Immature natural killer cell (primary cell): Measurements from ENCODE around the gene SLC1A1. TPM values are rescaled to one million over a fixed set of nuclear protein-coding genes. Genes with fewer than 3 reads are reported as not detected.

Experiments used
- DNase-seq, 3 donors: peaks; one replicate each; pipeline ENCODE4 v3.0.0; 2022; ENCODE audit warnings: mixed read lengths in 1 of 3
- H3K27ac Mint-ChIP-seq, 6 donors: one replicate each; pipeline ENCODE4 v1.8.0; 2020; ENCODE audit warnings: mixed read lengths in 6 of 6, mild to moderate bottlenecking in 5 of 6, inconsistent platforms in 4 of 6, moderate library complexity in 3 of 6
- H3K27me3 Mint-ChIP-seq, 3 donors: one replicate each; pipeline ENCODE4 v1.8.0; 2020 to 2021; ENCODE audit warnings: low read depth in 3 of 3, mild to moderate bottlenecking in 3 of 3, mixed read lengths in 3 of 3, moderate library complexity in 3 of 3, inconsistent platforms in 1 of 3
- H3K36me3 Mint-ChIP-seq, 3 donors: one replicate each; pipeline ENCODE4 v1.8.0; 2020; ENCODE audit warnings: mixed read lengths in 3 of 3, inconsistent platforms in 2 of 3, mild to moderate bottlenecking in 2 of 3
- H3K4me1 Mint-ChIP-seq, 2 donors: one replicate each; pipeline ENCODE4 v1.8.0; 2020; ENCODE audit warnings: inconsistent platforms in 2 of 2, mild to moderate bottlenecking in 2 of 2, mixed read lengths in 2 of 2, moderate library complexity in 1 of 2
- H3K4me3 Mint-ChIP-seq, 5 donors: one replicate each; pipeline ENCODE4 v1.8.0; 2020; ENCODE audit warnings: mild to moderate bottlenecking in 5 of 5, mixed read lengths in 5 of 5, inconsistent platforms in 3 of 5, moderate library complexity in 3 of 5
- H3K9me3 Mint-ChIP-seq, 6 donors: one replicate each; pipeline ENCODE4 v1.8.0; 2020; ENCODE audit warnings: mild to moderate bottlenecking in 6 of 6, mixed read lengths in 6 of 6, inconsistent platforms in 4 of 6, moderate library complexity in 3 of 6
- polyA plus RNA-seq, 3 donors: library from polyadenylated mRNA; unstranded; fragments of 300-500 nt; fragmentation: Illumina TruSeq; gene quantifications; one replicate each; pipeline ENCODE4 v1.2.3, GENCODE V29; 2021

SLC1A1 gene
- polyA plus RNA-seq, 3 donors from 2014 or later, result 0.13 TPM; not detected in 2

GRCh38 chr9:4558371-4558998 is 68.2 kb downstream of the SLC1A1 start:
- DNase-seq, result no peak
- H3K36me3 Mint-ChIP-seq, result no peaks in the 10 kb centered on the region
- H3K4me1 Mint-ChIP-seq, result peaks cover 4 to 7% of the 10 kb centered on the region in 2 donors
- H3K4me3 Mint-ChIP-seq, result no peak overlapping the region
- H3K27ac Mint-ChIP-seq, result no peak overlapping the region
- no peaks in the 10 kb centered on the region for H3K9me3 Mint-ChIP-seq
- H3K27me3 Mint-ChIP-seq, result peaks cover 2 to 5% (median 3%) of the 10 kb centered on the region in 3 donors

GRCh38 chr9:4559261-4560182 is 69.3 kb downstream of the SLC1A1 start:
- peaks cover 0 to 5% (median 0%) of the 10 kb centered on the region in 3 donors for H3K27me3 Mint-ChIP-seq
- H3K36me3 Mint-ChIP-seq, result no peaks in the 10 kb centered on the region
- H3K27ac Mint-ChIP-seq, result no peak overlapping the region
- H3K9me3 Mint-ChIP-seq, result no peaks in the 10 kb centered on the region
- peaks cover 7 to 11% of the 10 kb centered on the region in 2 donors for H3K4me1 Mint-ChIP-seq
- DNase-seq, result no peak
- H3K4me3 Mint-ChIP-seq, result no peak overlapping the region

GRCh38 chr9:4563105-4563504 is 72.8 kb downstream of the SLC1A1 start:
- H3K27ac Mint-ChIP-seq, result no peak overlapping the region
- H3K27me3 Mint-ChIP-seq, result peaks cover 0 to 3% (median 1%) of the 10 kb centered on the region in 3 donors
- no peaks in the 10 kb centered on the region for H3K36me3 Mint-ChIP-seq
- H3K4me3 Mint-ChIP-seq, result no peak overlapping the region
- peak; percentile 25 to 42 (median 28) for DNase-seq
- no peaks in the 10 kb centered on the region for H3K9me3 Mint-ChIP-seq
- peaks cover 7 to 11% of the 10 kb centered on the region in 2 donors for H3K4me1 Mint-ChIP-seq

- H3K9me3 Mint-ChIP-seq, result no peaks in the 10 kb centered on the region
- no peaks in the 10 kb centered on the region for H3K36me3 Mint-ChIP-seq
- H3K27ac Mint-ChIP-seq, result no peak overlapping the region
- H3K4me1 Mint-ChIP-seq, result peaks cover 7 to 11% of the 10 kb centered on the region in 2 donors
- no peak for DNase-seq
- H3K4me3 Mint-ChIP-seq, result no peak overlapping the region
- H3K27me3 Mint-ChIP-seq, result peaks cover 0 to 1% (median 0%) of the 10 kb centered on the region in 3 donors
These were observed 76.5 kb downstream of the SLC1A1 start for GRCh38 chr9:4566806-4567205.

GRCh38 chr9:4567601-4568000 is 77.3 kb downstream of the SLC1A1 start:
- no peak for DNase-seq
- Mint-ChIP-seq H3K36me3 (no peaks in the 10 kb centered on the region), H3K27me3 (peaks cover 0 to 1% (median 0%) of the 10 kb centered on the region in 3 donors), H3K4me1 (peaks cover 11 to 19% of the 10 kb centered on the region in 2 donors), H3K4me3 (no peak overlapping the region), H3K27ac (no peak overlapping the region), H3K9me3 (no peaks in the 10 kb centered on the region)

GRCh38 chr9:4569101-4569500 is 78.8 kb downstream of the SLC1A1 start:
- Mint-ChIP-seq H3K27me3 (peaks cover 0 to 1% (median 0%) of the 10 kb centered on the region in 3 donors), H3K9me3 (no peaks in the 10 kb centered on the region), H3K4me1 (peaks cover 5 to 9% of the 10 kb centered on the region in 2 donors), H3K36me3 (no peaks in the 10 kb centered on the region), H3K4me3 (no peak overlapping the region), H3K27ac (no peak overlapping the region)
- DNase-seq, result no peak

- peaks cover 5 to 9% of the 10 kb centered on the region in 2 donors for H3K4me1 Mint-ChIP-seq
- H3K9me3 Mint-ChIP-seq, result no peaks in the 10 kb centered on the region
- peaks cover 0 to 2% (median 0%) of the 10 kb centered on the region in 3 donors for H3K27me3 Mint-ChIP-seq
- H3K27ac Mint-ChIP-seq, result no peak overlapping the region
- no peaks in the 10 kb centered on the region for H3K36me3 Mint-ChIP-seq
- DNase-seq, result no peak
- no peak overlapping the region for H3K4me3 Mint-ChIP-seq
These were observed 82.0 kb downstream of the SLC1A1 start for GRCh38 chr9:4572184-4572826.

- Mint-ChIP-seq H3K4me1 (peaks cover 5 to 9% of the 10 kb centered on the region in 2 donors), H3K4me3 (no peak overlapping the region), H3K36me3 (peaks cover 0 to 5% (median 0%) of the 10 kb centered on the region in 3 donors), H3K9me3 (peaks cover 0 to 2% (median 0%) of the 10 kb centered on the region in 6 donors), H3K27me3 (peaks cover 0 to 2% (median 0%) of the 10 kb centered on the region in 3 donors), H3K27ac (no peak overlapping the region)
- no peak for DNase-seq
These were observed 82.9 kb downstream of the SLC1A1 start for GRCh38 chr9:4573176-4573575.

GRCh38 chr9:4573634-4574389 is 83.5 kb downstream of the SLC1A1 start:
- Mint-ChIP-seq H3K27ac (no peak overlapping the region), H3K36me3 (peaks cover 0 to 8% (median 0%) of the 10 kb centered on the region in 3 donors), H3K9me3 (peaks cover 0 to 2% (median 0%) of the 10 kb centered on the region in 6 donors), H3K4me3 (no peak overlapping the region), H3K4me1 (peaks cover 5 to 9% of the 10 kb centered on the region in 2 donors), H3K27me3 (peaks cover 0 to 2% (median 0%) of the 10 kb centered on the region in 3 donors)
- no peak for DNase-seq

- no peak overlapping the region for H3K4me3 Mint-ChIP-seq
- H3K36me3 Mint-ChIP-seq, result peaks cover 0 to 8% (median 0%) of the 10 kb centered on the region in 3 donors
- H3K27me3 Mint-ChIP-seq, result peaks cover 0 to 2% (median 0%) of the 10 kb centered on the region in 3 donors
- peaks cover 0 to 2% (median 0%) of the 10 kb centered on the region in 6 donors for H3K9me3 Mint-ChIP-seq
- H3K4me1 Mint-ChIP-seq, result peaks cover 5 to 9% of the 10 kb centered on the region in 2 donors
- H3K27ac Mint-ChIP-seq, result no peak overlapping the region
- no peak for DNase-seq
These were observed 84.5 kb downstream of the SLC1A1 start for GRCh38 chr9:4574657-4575243.

- Mint-ChIP-seq H3K9me3 (peaks cover 0 to 2% (median 0%) of the 10 kb centered on the region in 6 donors), H3K36me3 (peaks cover 0 to 8% (median 0%) of the 10 kb centered on the region in 3 donors), H3K4me3 (no peak overlapping the region), H3K27me3 (peaks cover 0 to 2% (median 0%) of the 10 kb centered on the region in 3 donors), H3K27ac (no peak overlapping the region), H3K4me1 (peaks cover 5 to 9% of the 10 kb centered on the region in 2 donors)
- DNase-seq, result no peak
These were observed 85.7 kb downstream of the SLC1A1 start for GRCh38 chr9:4575997-4576396.

- H3K27ac Mint-ChIP-seq, result no peak overlapping the region
- H3K9me3 Mint-ChIP-seq, result peaks cover 0 to 2% (median 0%) of the 10 kb centered on the region in 6 donors
- no peak for DNase-seq
- peaks cover 0 to 8% (median 0%) of the 10 kb centered on the region in 3 donors for H3K36me3 Mint-ChIP-seq
- H3K4me3 Mint-ChIP-seq, result no peak overlapping the region
- H3K4me1 Mint-ChIP-seq, result peaks cover 5 to 9% of the 10 kb centered on the region in 2 donors
- peaks cover 0 to 2% (median 0%) of the 10 kb centered on the region in 3 donors for H3K27me3 Mint-ChIP-seq
These were observed 86.2 kb downstream of the SLC1A1 start for GRCh38 chr9:4576448-4576847.

GRCh38 chr9:4579001-4579400 is 88.7 kb downstream of the SLC1A1 start:
- H3K27ac Mint-ChIP-seq, result no peak overlapping the region
- H3K4me1 Mint-ChIP-seq, result no peaks in the 10 kb centered on the region
- H3K36me3 Mint-ChIP-seq, result peaks cover 0 to 8% (median 0%) of the 10 kb centered on the region in 3 donors
- no peak overlapping the region for H3K4me3 Mint-ChIP-seq
- H3K9me3 Mint-ChIP-seq, result peaks cover 0 to 2% (median 0%) of the 10 kb centered on the region in 6 donors
- DNase-seq, result no peak
- peaks cover 0 to 2% (median 2%) of the 10 kb centered on the region in 3 donors for H3K27me3 Mint-ChIP-seq
